WTC11 (cell line): ENCODE measurements around the gene RHBDL2. TPM values are rescaled to one million over a fixed set of nuclear protein-coding genes. Genes with fewer than 3 reads are reported as not detected.

Experiments
- ATAC-seq: fragments of 200-7000 bp; cut with Tn5 transposase; 2 replicates; pipeline ENCODE4 v1.10.0; 2021; ENCODE audit warnings: mild to moderate bottlenecking, moderate library complexity
- CTCF ChIA-PET: fragments of 300-600 bp; sonication (Branson Sonifier 250); formaldehyde crosslinking; loops from one replicate; lab custom pipeline; 2021; ENCODE audit warnings: antibody characterized with exemption; lab: Charles Lee
- POLR2A ChIA-PET: fragments of 350-600 bp; sonication (Branson Sonifier 250); formaldehyde crosslinking; loops from one replicate; lab custom pipeline; 2021; ENCODE audit warnings: antibody characterized with exemption; lab: Charles Lee
- DNase-seq: peaks from one replicate; pipeline ENCODE4 v3.0.0; 2021; ENCODE audit warnings: low spot score
- H3K27ac Mint-ChIP-seq: 2 replicates; pipeline ENCODE4 v1.8.0; 2021; ENCODE audit warnings: mixed read lengths
- H3K27me3 Mint-ChIP-seq: 2 replicates; pipeline ENCODE4 v1.8.0; 2021; ENCODE audit warnings: low read depth, mild to moderate bottlenecking, moderate library complexity, mixed read lengths
- H3K36me3 Mint-ChIP-seq: 2 replicates; pipeline ENCODE4 v1.8.0; 2021; ENCODE audit warnings: mixed read lengths
- H3K4me1 Mint-ChIP-seq: 2 replicates; pipeline ENCODE4 v1.8.0; 2022; ENCODE audit warnings: mixed read lengths
- H3K4me3 Mint-ChIP-seq: 2 replicates; pipeline ENCODE4 v1.8.0; 2021; ENCODE audit warnings: mild to moderate bottlenecking, moderate library complexity, mixed read lengths
- H3K9me3 Mint-ChIP-seq: 2 replicates; pipeline ENCODE4 v1.8.0; 2021; ENCODE audit warnings: mixed read lengths
- AR ChIP-seq: fragments of 250-450 bp; sonication (Bioruptor Pico); IDR thresholded peaks from 2 replicates; pipeline ENCODE4 v1.9.0; 2021; ENCODE audit warnings: mild to moderate bottlenecking
- ARID4B ChIP-seq: sonication (generic); formaldehyde crosslinking; IDR thresholded peaks from 2 replicates; pipeline ENCODE4 v1.8.0; 2023; ENCODE audit warnings: missing genetic modification reagents, mild to moderate bottlenecking, borderline replicate concordance
- ATF2 ChIP-seq: sonication (generic); formaldehyde crosslinking; IDR thresholded peaks from 2 replicates; pipeline ENCODE4 v1.8.1; 2022; ENCODE audit warnings: low read depth, missing genetic modification reagents, borderline replicate concordance
- ATF3 ChIP-seq: sonication (generic); formaldehyde crosslinking; conservative IDR thresholded peaks from 2 replicates; pipeline ENCODE4 v1.8.1; 2022; ENCODE audit warnings: mild to moderate bottlenecking, missing genetic modification reagents
- ESRRA ChIP-seq: sonication (generic); formaldehyde crosslinking; IDR thresholded peaks from 2 replicates; pipeline ENCODE4 v1.8.1; 2022; ENCODE audit warnings: mild to moderate bottlenecking, missing genetic modification reagents, borderline replicate concordance
- ETV6 ChIP-seq: sonication (generic); formaldehyde crosslinking; IDR thresholded peaks from 2 replicates; pipeline ENCODE4 v1.8.1; 2022; ENCODE audit warnings: mild to moderate bottlenecking, missing genetic modification reagents
- HMGA2 ChIP-seq: fragments of 250-450 bp; sonication (Bioruptor Pico); IDR thresholded peaks from 2 replicates; pipeline ENCODE4 v1.4.0; 2021; ENCODE audit warnings: mild to moderate bottlenecking, moderate library complexity
- MXD4 ChIP-seq: fragments of 250-450 bp; sonication (Bioruptor Pico); IDR thresholded peaks from 2 replicates; pipeline ENCODE4 v1.8.0; 2021; ENCODE audit warnings: mild to moderate bottlenecking, moderate library complexity, borderline replicate concordance
- MYBL2 ChIP-seq: sonication (generic); formaldehyde crosslinking; IDR thresholded peaks from 2 replicates; pipeline ENCODE4 v1.8.1; 2023; ENCODE audit warnings: mild to moderate bottlenecking, moderate library complexity, missing genetic modification reagents
- NFATC4 ChIP-seq: fragments of 250-450 bp; sonication (Bioruptor Pico); IDR thresholded peaks from 2 replicates; pipeline ENCODE4 v1.9.0; 2021; ENCODE audit warnings: mild to moderate bottlenecking
- SMAD4 ChIP-seq: sonication (generic); formaldehyde crosslinking; IDR thresholded peaks from 2 replicates; pipeline ENCODE4 v1.8.0; 2022; ENCODE audit warnings: mild to moderate bottlenecking, missing genetic modification reagents
- USF1 ChIP-seq: sonication (generic); formaldehyde crosslinking; IDR thresholded peaks from 2 replicates; pipeline ENCODE4 v1.8.0; 2022; ENCODE audit warnings: mild to moderate bottlenecking, missing genetic modification reagents
- ZBTB21 ChIP-seq: sonication (generic); formaldehyde crosslinking; IDR thresholded peaks from 2 replicates; pipeline ENCODE4 v1.8.1; 2023; ENCODE audit warnings: mild to moderate bottlenecking, missing genetic modification reagents, borderline replicate concordance
- ZNF121 ChIP-seq: sonication (generic); formaldehyde crosslinking; IDR thresholded peaks from 2 replicates; pipeline ENCODE4 v1.8.0; 2023; ENCODE audit warnings: missing genetic modification reagents
- ZNF219 ChIP-seq: sonication (generic); formaldehyde crosslinking; IDR thresholded peaks from 2 replicates; pipeline ENCODE4 v1.8.0; 2023; ENCODE audit warnings: missing genetic modification reagents, mild to moderate bottlenecking, borderline replicate concordance
- ZNF281 ChIP-seq: sonication (generic); formaldehyde crosslinking; IDR thresholded peaks from 2 replicates; pipeline ENCODE4 v1.8.0; 2023; ENCODE audit warnings: mild to moderate bottlenecking, missing genetic modification reagents
- ZNF425 ChIP-seq: fragments of 250-450 bp; sonication (Bioruptor Pico); conservative IDR thresholded peaks from 2 replicates; pipeline ENCODE4 v1.9.0; 2021; ENCODE audit warnings: mild to moderate bottlenecking
- ZNF532 ChIP-seq: fragments of 250-450 bp; sonication (Bioruptor Pico); IDR thresholded peaks from 2 replicates; pipeline ENCODE4 v1.9.0; 2021; ENCODE audit warnings: mild to moderate bottlenecking, borderline replicate concordance
- total RNA-seq: library from RNA; stranded (reverse); gene quantifications from 3 replicates; pipeline ENCODE4 v1.2.3, GENCODE V29; 2021

Gene RHBDL2
- total RNA-seq, 1 experiment from 2014 or later: 0.26 TPM

- Mint-ChIP-seq H3K27me3 (no peaks in the 10 kb centered on the region), H3K36me3 (no peaks in the 10 kb centered on the region), H3K9me3 (no peaks in the 10 kb centered on the region), H3K4me3 (no peak overlapping the region), H3K4me1 (peaks cover 4% of the 10 kb centered on the region), H3K27ac (no peak overlapping the region)
- ATAC-seq: no peak
- no peak for TF ChIP-seq ARID4B
- no peak for TF ChIP-seq NFATC4 (CRISPR knock-in tag)
- no peak for TF ChIP-seq ZNF425 (CRISPR knock-in tag)
- no peak for TF ChIP-seq MXD4 (CRISPR knock-in tag)
- TF ChIP-seq ZNF121 (CRISPR knock-in tag): no peak
- no peak for TF ChIP-seq ATF2
- no peak for TF ChIP-seq ZNF281
- TF ChIP-seq USF1 (CRISPR knock-in tag): no peak
- TF ChIP-seq AR (CRISPR knock-in tag): no peak
- no peak for TF ChIP-seq MYBL2 (CRISPR knock-in tag)
- TF ChIP-seq ETV6 (CRISPR knock-in tag): no peak
- TF ChIP-seq ESRRA (CRISPR knock-in tag): no peak
- no peak for TF ChIP-seq ATF3 (CRISPR knock-in tag)
- no peak for TF ChIP-seq HMGA2 (CRISPR knock-in tag)
- TF ChIP-seq ZNF219 (CRISPR knock-in tag): no peak
- TF ChIP-seq SMAD4 (CRISPR knock-in tag): no peak
- TF ChIP-seq ZBTB21 (CRISPR knock-in tag): no peak
- no peak for TF ChIP-seq ZNF532
- CTCF ChIA-PET: no interaction called here
- POLR2A ChIA-PET: no interaction called here
- DNase-seq: no peak
Measured at GRCh38 chr1:38917337-38917736, 24.3 kb downstream of the RHBDL2 start.
